HepG2 (cell line): ENCODE results near the gene ARAP1. TPM values are rescaled to one million over a fixed set of nuclear protein-coding genes. Genes with fewer than 3 reads are reported as not detected.
A peak's percentile ranks its signal among the peaks of the same experiment; 100 is the strongest.

ENCODE experiments used
- ATF1 ChIP-seq: IDR thresholded peaks from 2 replicates; pipeline ENCODE4 v1.6.1; 2016; ENCODE audit warnings: mild to moderate bottlenecking, control low read depth
- CEBPG ChIP-seq: IDR thresholded peaks from 2 replicates; pipeline ENCODE4 v1.6.1; 2016
- EEA1 ChIP-seq: sonication (generic); formaldehyde crosslinking; IDR thresholded peaks from 2 replicates; pipeline ENCODE4 v1.5.1; 2020; ENCODE audit warnings: mild to moderate bottlenecking, missing genetic modification reagents, borderline replicate concordance
- ETS1 ChIP-seq: sonication (generic); formaldehyde crosslinking; IDR thresholded peaks from 2 replicates; pipeline ENCODE4 v1.4.0; 2020; ENCODE audit warnings: missing genetic modification reagents
- FLYWCH1 ChIP-seq: sonication (generic); formaldehyde crosslinking; IDR thresholded peaks from 2 replicates; pipeline ENCODE4 v1.8.1; 2023; ENCODE audit warnings: mild to moderate bottlenecking, missing genetic modification reagents
- GATA4 ChIP-seq: sonication (generic); IDR thresholded peaks from 2 replicates; pipeline ENCODE4 v1.6.1; 2016; ENCODE audit warnings: antibody characterized with exemption, low read depth, borderline replicate concordance
- HES4 ChIP-seq: sonication (generic); formaldehyde crosslinking; IDR thresholded peaks from 2 replicates; pipeline ENCODE4 v1.9.0; 2021; ENCODE audit warnings: mild to moderate bottlenecking, missing genetic modification reagents, borderline replicate concordance
- HHEX ChIP-seq: IDR thresholded peaks from 2 replicates; pipeline ENCODE4 v1.6.1; 2016; ENCODE audit warnings: control low read depth
- HMG20A ChIP-seq: IDR thresholded peaks from 2 replicates; pipeline ENCODE4 v1.6.1; 2016; ENCODE audit warnings: borderline replicate concordance
- HNRNPL ChIP-seq: fragments of 200-400 bp; formaldehyde crosslinking; IDR thresholded peaks from 2 replicates; pipeline ENCODE4 v1.6.1; 2017; ENCODE audit warnings: mild to moderate bottlenecking, low read depth, low read length
- MAZ ChIP-seq, 2 experiments: sonication (generic) in 1 of 2; formaldehyde crosslinking in 1 of 2; IDR thresholded peaks; 2 replicates each; pipeline versions ENCODE4 v1.5.0 to v1.6.1; 2012 to 2020; ENCODE audit warnings: low read depth in 2 of 2, mild to moderate bottlenecking in 2 of 2, borderline replicate concordance in 1 of 2, improper control_type of control experiment in 1 of 2, low read length in 1 of 2, missing genetic modification reagents in 1 of 2, moderate library complexity in 1 of 2
- NR1H2 ChIP-seq: sonication (generic); formaldehyde crosslinking; IDR thresholded peaks from 2 replicates; pipeline ENCODE4 v1.8.1; 2022; ENCODE audit warnings: low read depth, missing genetic modification reagents, borderline replicate concordance
- POGZ ChIP-seq: sonication (generic); formaldehyde crosslinking; IDR thresholded peaks from 2 replicates; pipeline ENCODE4 v1.4.0; 2020; ENCODE audit warnings: mild to moderate bottlenecking, missing genetic modification reagents
- PPARG ChIP-seq: conservative IDR thresholded peaks from 2 replicates; pipeline ENCODE4 v1.6.1; 2016; ENCODE audit warnings: missing biosample characterization, missing genetic modification reagents
- ZBTB4 ChIP-seq: sonication (generic); formaldehyde crosslinking; IDR thresholded peaks from 2 replicates; pipeline ENCODE4 v1.4.0; 2020; ENCODE audit warnings: missing genetic modification reagents, mild to moderate bottlenecking, borderline replicate concordance
- ZFP1 ChIP-seq: IDR thresholded peaks from 2 replicates; pipeline ENCODE4 v1.6.1; 2016
- ZNF33A ChIP-seq: sonication (generic); formaldehyde crosslinking; IDR thresholded peaks from 2 replicates; pipeline ENCODE4 v1.5.1; 2020; ENCODE audit warnings: missing genetic modification reagents, mild to moderate bottlenecking, moderate library complexity, borderline replicate concordance
- ZNF512 ChIP-seq: sonication (generic); formaldehyde crosslinking; IDR thresholded peaks from 2 replicates; pipeline ENCODE4 v1.4.0; 2020; ENCODE audit warnings: mild to moderate bottlenecking, missing genetic modification reagents
- ZNF513 ChIP-seq: sonication (generic); formaldehyde crosslinking; conservative IDR thresholded peaks from 2 replicates; pipeline ENCODE4 v1.5.0; 2020; ENCODE audit warnings: missing genetic modification reagents
- ZNF577 ChIP-seq: sonication (generic); formaldehyde crosslinking; IDR thresholded peaks from 2 replicates; pipeline ENCODE4 v1.4.0; 2020; ENCODE audit warnings: mild to moderate bottlenecking, low read depth, missing genetic modification reagents, borderline replicate concordance
- ZNF703 ChIP-seq: sonication (generic); formaldehyde crosslinking; IDR thresholded peaks from 2 replicates; pipeline ENCODE4 v1.5.1; 2020; ENCODE audit warnings: missing genetic modification reagents, mild to moderate bottlenecking, moderate library complexity, borderline replicate concordance
- ZNF75D ChIP-seq: sonication (generic); formaldehyde crosslinking; IDR thresholded peaks from 2 replicates; pipeline ENCODE4 v1.8.1; 2023; ENCODE audit warnings: missing genetic modification reagents, mild to moderate bottlenecking, borderline replicate concordance
- polyA plus RNA-seq, 8 experiments: library from polyadenylated mRNA; depleted of rRNA in 3 of 8; stranded (reverse) in 7 of 8; unstranded in 1 of 8; fragments of >200 nt; fragmentation: Illumina TruSeq in 4 of 8; extraction: Trizol in 4 of 8; gene quantifications; 2 replicates each; pipeline versions ENCODE4 v1.2.1 to v1.2.3, GENCODE V29; 2011 to 2016; ENCODE audit warnings: low read depth in 4 of 8, missing spikeins in 1 of 8, mixed read lengths in 1 of 8; ENCODE audit not compliant: insufficient read depth in 1 of 8
- total RNA-seq, 5 experiments: library from RNA; depleted of rRNA; stranded (reverse); fragments of >200 nt; fragmentation: Illumina TruSeq; extraction: Trizol; gene quantifications; 2 replicates each; pipeline ENCODE4 v1.2.3, GENCODE V29; 2016; ENCODE audit warnings: low read depth in 1 of 5

Gene ARAP1
- total and polyA plus RNA-seq, 2 of the 13 experiments (the other 11 are each of a cell fraction or from before 2014, with no cell fraction given): 43.2 to 55.5 TPM

- TF ChIP-seq PPARG (CRISPR knock-in tag) (no peak), FLYWCH1 (CRISPR knock-in tag) (no peak), ETS1 (CRISPR knock-in tag) (no peak), HMG20A (CRISPR knock-in tag) (no peak), HES4 (CRISPR knock-in tag) (no peak), ZNF512 (CRISPR knock-in tag) (no peak), ZBTB4 (CRISPR knock-in tag) (no peak), ZFP1 (CRISPR knock-in tag) (no peak), ZNF513 (CRISPR knock-in tag) (0 out of 2 replicates have a peak, but pooled peaks have one; percentile 68), POGZ (CRISPR knock-in tag) (no peak), NR1H2 (CRISPR knock-in tag) (no peak), ZNF703 (CRISPR knock-in tag) (no peak), HNRNPL (peak; percentile 85), EEA1 (CRISPR knock-in tag) (no peak), HHEX (CRISPR knock-in tag) (no peak), ZNF577 (no peak), GATA4 (no peak), ZNF33A (CRISPR knock-in tag) (no peak), ATF1 (CRISPR knock-in tag) (no peak), CEBPG (no peak), ZNF75D (no peak), MAZ (IDR thresholded peaks at IDR 0.05; ENCODE audit: borderline replicate concordance, low read depth, low read length) (no peak; the same call in 1 of the 2 replicates), MAZ (CRISPR knock-in tag; IDR thresholded peaks at IDR 0.05; ENCODE audit: low read depth) (peak; percentile 42; the same call in 1 of the 2 replicates)
Observed at GRCh38 chr11:72782081-72782920, 30.1 kb upstream of the ARAP1 start (continued).
